Measurements from ENCODE around the gene COPB1. TPM values are rescaled to one million over a fixed set of nuclear protein-coding genes. Genes with fewer than 3 reads are reported as not detected.

COPB1 gene
- total and polyA plus RNA-seq, 2 of the 8 experiments (the other 6 are each of a cell fraction or from before 2014, with no cell fraction given), result 28.7 to 72.1 TPM

GRCh38 chr11:14522245-14522644 lies 22.6 kb upstream of the COPB1 start:
- H2BK120ac ChIP-seq (replicated peaks; ENCODE audit: low read depth, low read length), result no peak overlapping the region
- no peak overlapping the region for H3K4me3 ChIP-seq (ENCODE audit: extremely low read depth in 1 of 4, insufficient read depth in 2 of 4, low read depth in 3 of 4, low read length in 4 of 4)
- no peak overlapping the region for H4K91ac ChIP-seq (replicated peaks; ENCODE audit: insufficient read length, low read length)
- ChIA-PET POLR2A (ENCODE audit: partially characterized antibody) (no interaction called here), CTCF (ENCODE audit: partially characterized antibody) (interaction anchor here (0.6 to 2.6 kb wide), 3 partner anchors 10 to 385 kb away, joined by 3 to 11 read pairs (median 5); no protein-coding TSS in a partner anchor)
- no peak overlapping the region for H2BK20ac ChIP-seq (ENCODE audit: low read length)
- H2BK12ac ChIP-seq (ENCODE audit: low read depth, low read length), result no peak overlapping the region
- no peaks in the 10 kb centered on the region for H3K27me3 ChIP-seq (replicated peaks in 1 of 4; ENCODE audit: control insufficient read depth in 3 of 4, extremely low read depth in 1 of 4, insufficient read depth in 3 of 4, low read length in 3 of 4)
- peaks cover 0 to 17% of the 10 kb centered on the region in 2 experiments; a peak in 3 of 4 replicates for H3K79me2 ChIP-seq (ENCODE audit: control insufficient read depth in 1 of 2, insufficient read depth in 2 of 2, low read length in 2 of 2)
- H3K9me3 ChIP-seq (ENCODE audit: insufficient read depth in 2 of 2, low read depth in 1 of 2, low read length in 1 of 2), result no peaks in the 10 kb centered on the region
- H2BK5ac ChIP-seq (ENCODE audit: low read depth, low read length), result no peak overlapping the region
- no peak overlapping the region for H3K9ac ChIP-seq (replicated peaks in 1 of 4; ENCODE audit: extremely low read depth in 1 of 4, low read depth in 3 of 4, low read length in 3 of 4)
- H3K4ac ChIP-seq (replicated peaks; ENCODE audit: insufficient read length, low read depth, low read length), result no peak overlapping the region
- H4K20me1 ChIP-seq (replicated peaks in 1 of 2; ENCODE audit: control insufficient read depth in 1 of 2, insufficient read depth in 2 of 2, low read length in 2 of 2), result no peaks in the 10 kb centered on the region
- TF ChIP-seq SP4 (IDR thresholded peaks at IDR 0.05; ENCODE audit: low read length), result no peak
- TF ChIP-seq POU5F1 (IDR thresholded peaks at IDR 0.05; ENCODE audit: low read depth, low read length), result no peak
- no peak for TF ChIP-seq TAF1 (IDR thresholded peaks at IDR 0.05; ENCODE audit: low read depth, low read length)
- no peak for TF ChIP-seq SRF (IDR thresholded peaks at IDR 0.05; ENCODE audit: low read depth, low read length)
- no peak for TF ChIP-seq GABPA (IDR thresholded peaks at IDR 0.05; ENCODE audit: borderline replicate concordance, insufficient read depth, low read length)
- no peak for TF ChIP-seq CTBP2 (IDR thresholded peaks at IDR 0.05; ENCODE audit: borderline replicate concordance, insufficient read depth, insufficient read length, low read length)
- TF ChIP-seq NRF1 (IDR thresholded peaks at IDR 0.05; ENCODE audit: low read depth, low read length), result no peak
- TF ChIP-seq RXRA (IDR thresholded peaks at IDR 0.05; ENCODE audit: insufficient read depth, low read depth, low read length), result no peak
- no peak for TF ChIP-seq HDAC2 (IDR thresholded peaks at IDR 0.05; ENCODE audit: borderline replicate concordance in 1 of 2, low read depth in 2 of 2, low read length in 2 of 2)
- TF ChIP-seq KDM5A (IDR thresholded peaks at IDR 0.05; ENCODE audit: low read length), result no peak
- no peak for TF ChIP-seq MAX (IDR thresholded peaks at IDR 0.05)
- no peak for TF ChIP-seq KDM4A (IDR thresholded peaks at IDR 0.05; ENCODE audit: low read depth, low read length, severe bottlenecking)
- TF ChIP-seq ZNF274 (IDR thresholded peaks at IDR 0.05; ENCODE audit: borderline replicate concordance, extremely low read depth, low read length), result no peak
- no peak overlapping the region for H3K4me2 ChIP-seq (ENCODE audit: insufficient read depth in 1 of 2, low read depth in 2 of 2, low read length in 2 of 2)
- no peak overlapping the region for H4K5ac ChIP-seq (ENCODE audit: insufficient read length, low read depth, low read length)
- DNase-seq (ENCODE audit: low read depth in 1 of 2, low spot score in 2 of 2) (no peak), FAIRE-seq (no peak)
- peaks cover 4% of the 10 kb centered on the region for H3K23me2 ChIP-seq (ENCODE audit: low read depth, low read length)
- H3K4me1 ChIP-seq (replicated peaks in 1 of 4; ENCODE audit: control insufficient read depth in 3 of 4, insufficient read depth in 4 of 4, low read length in 3 of 4), result peaks cover 0 to 2% (median 0%) of the 10 kb centered on the region in 4 experiments; a peak in 2 of 7 replicates
- H3K79me1 ChIP-seq (ENCODE audit: low read depth, low read length), result no peaks in the 10 kb centered on the region
- H3K56ac ChIP-seq (replicated peaks; ENCODE audit: insufficient read length, low read depth, low read length), result no peak overlapping the region
- 93% methylated on average over 1 of the region's 1 CpG; no CpG with 5 or more reads in 1 of the 2 experiments for WGBS, 2 experiments (ENCODE audit: extremely low coverage in 1 of 2, insufficient coverage in 1 of 2, insufficient read length in 1 of 2, insufficient replicate concordance in 2 of 2, low coverage in 1 of 2, low lambda C conversion rate in 2 of 2, missing lambda C conversion rate in 1 of 2)
- no peak overlapping the region for H3K18ac ChIP-seq (ENCODE audit: extremely low read depth, low read length)
- no peak overlapping the region for H3K23ac ChIP-seq (ENCODE audit: insufficient read length)
- H3K27ac ChIP-seq (ENCODE audit: low read depth, low read length), result no peak overlapping the region
- no peak overlapping the region for H3K14ac ChIP-seq (ENCODE audit: insufficient read length)
- H2BK15ac ChIP-seq (ENCODE audit: low read length), result no peak overlapping the region
- peaks cover 0 to 11% (median 4%) of the 10 kb centered on the region in 4 experiments; a peak in 7 of 8 replicates for H3K36me3 ChIP-seq (ENCODE audit: control insufficient read depth in 2 of 4, insufficient read depth in 4 of 4, low read length in 3 of 4)
- H2AFZ ChIP-seq (ENCODE audit: low read length), result no peak overlapping the region
- no peak overlapping the region for H2AK5ac ChIP-seq (ENCODE audit: low read depth, low read length)
- no peak overlapping the region for H4K8ac ChIP-seq (ENCODE audit: extremely low read depth, insufficient read depth, low read length)

Measured in H1 (cell line).